ENCODE results near the gene PLCZ1.
"Not testable (repeated sequence)": the region's sequence is repeated elsewhere in the genome, so short reads cannot be mapped to it uniquely, and the experiment has no call there.

PLCZ1 gene

GRCh38 chr12:18703911-18704310 is 33.9 kb downstream of the PLCZ1 start:
- Histone ChIP-seq H3K4me1 (no peaks in the 10 kb centered on the region), H2AFZ (no peak overlapping the region), H3K36me3 (ENCODE audit: control insufficient read depth, insufficient read depth, low read length) (no peaks in the 10 kb centered on the region), H3K27ac (no peak overlapping the region), H3K27me3 (ENCODE audit: control insufficient read depth, insufficient read depth, low read length) (no peaks in the 10 kb centered on the region), H3K79me2 (no peaks in the 10 kb centered on the region), H3K4me2 (ENCODE audit: low read length) (no peak overlapping the region), H3K4me3 (ENCODE audit: low read depth, low read length) (no peak overlapping the region), H3K9me3 (ENCODE audit: control insufficient read depth, low read length) (no peaks in the 10 kb centered on the region), H3K9ac (no peak overlapping the region)
- no peak for TF ChIP-seq CTCF (IDR thresholded peaks at IDR 0.05)

GRCh38 chr12:18703321-18703720 is 34.5 kb downstream of the PLCZ1 start:
- H3K36me3 ChIP-seq (ENCODE audit: control insufficient read depth, insufficient read depth, low read length) = no peaks in the 10 kb centered on the region
- H3K27me3 ChIP-seq (ENCODE audit: control insufficient read depth, insufficient read depth, low read length) = no peaks in the 10 kb centered on the region
- no peak overlapping the region for H3K27ac ChIP-seq
- no peak overlapping the region for H2AFZ ChIP-seq
- no peak for TF ChIP-seq CTCF (IDR thresholded peaks at IDR 0.05)
- no peaks in the 10 kb centered on the region for H3K9me3 ChIP-seq (ENCODE audit: control insufficient read depth, low read length)
- no peak overlapping the region for H3K9ac ChIP-seq
- no peak overlapping the region for H3K4me3 ChIP-seq (ENCODE audit: low read depth, low read length)
- no peak overlapping the region for H3K4me2 ChIP-seq (ENCODE audit: low read length)
- H3K79me2 ChIP-seq = no peaks in the 10 kb centered on the region
- H3K4me1 ChIP-seq = no peaks in the 10 kb centered on the region

- Histone ChIP-seq H3K9me3 (ENCODE audit: control insufficient read depth, low read length) (no peaks in the 10 kb centered on the region), H3K79me2 (no peaks in the 10 kb centered on the region), H3K9ac (no peak overlapping the region), H3K4me3 (ENCODE audit: low read depth, low read length) (no peak overlapping the region), H3K4me1 (no peaks in the 10 kb centered on the region), H3K36me3 (ENCODE audit: control insufficient read depth, insufficient read depth, low read length) (no peaks in the 10 kb centered on the region), H3K27me3 (ENCODE audit: control insufficient read depth, insufficient read depth, low read length) (no peaks in the 10 kb centered on the region), H3K27ac (no peak overlapping the region), H2AFZ (no peak overlapping the region), H3K4me2 (ENCODE audit: low read length) (no peak overlapping the region)
- no peak for TF ChIP-seq CTCF (IDR thresholded peaks at IDR 0.05)
These were observed 37.5 kb downstream of the PLCZ1 start for GRCh38 chr12:18700271-18700670.

GRCh38 chr12:18696971-18697602 is 40.7 kb downstream of the PLCZ1 start:
- H3K4me3 ChIP-seq (ENCODE audit: low read depth, low read length) = no peak overlapping the region
- TF ChIP-seq CTCF (IDR thresholded peaks at IDR 0.05) = no peak
- H3K36me3 ChIP-seq (ENCODE audit: control insufficient read depth, insufficient read depth, low read length) = no peaks in the 10 kb centered on the region
- no peak overlapping the region for H3K27ac ChIP-seq
- H2AFZ ChIP-seq = no peak overlapping the region
- no peaks in the 10 kb centered on the region for H3K79me2 ChIP-seq
- no peaks in the 10 kb centered on the region for H3K4me1 ChIP-seq
- no peak overlapping the region for H3K4me2 ChIP-seq (ENCODE audit: low read length)
- H3K27me3 ChIP-seq (ENCODE audit: control insufficient read depth, insufficient read depth, low read length) = no peaks in the 10 kb centered on the region
- no peaks in the 10 kb centered on the region for H3K9me3 ChIP-seq (ENCODE audit: control insufficient read depth, low read length)
- H3K9ac ChIP-seq = no peak overlapping the region

- H3K4me2 ChIP-seq (ENCODE audit: low read length); H3K9ac ChIP-seq; H3K27me3 ChIP-seq (ENCODE audit: control insufficient read depth, insufficient read depth, low read length); H3K79me2 ChIP-seq; H3K4me1 ChIP-seq; H3K4me3 ChIP-seq (ENCODE audit: low read depth, low read length); H3K9me3 ChIP-seq (ENCODE audit: control insufficient read depth, low read length); H3K27ac ChIP-seq; H3K36me3 ChIP-seq (ENCODE audit: control insufficient read depth, insufficient read depth, low read length); H2AFZ ChIP-seq: not testable (repeated sequence)
These were observed 43.8 kb downstream of the PLCZ1 start for GRCh38 chr12:18693986-18694385.
